HG02981 (cell line): ENCODE measurements around the gene EIF4E1B.

Source experiments
- ATAC-seq: cut with Tn5 transposase; IDR thresholded peaks from one replicate; pipeline ENCODE4 v1.9.1; 2021; ENCODE audit warnings: mild to moderate bottlenecking, moderate library complexity; ENCODE audit not compliant: unreplicated experiment

Gene EIF4E1B

GRCh38 chr5:176625966-176626875, 4.3 kb upstream of the EIF4E1B start:
- no peak for ATAC-seq

DNA sequence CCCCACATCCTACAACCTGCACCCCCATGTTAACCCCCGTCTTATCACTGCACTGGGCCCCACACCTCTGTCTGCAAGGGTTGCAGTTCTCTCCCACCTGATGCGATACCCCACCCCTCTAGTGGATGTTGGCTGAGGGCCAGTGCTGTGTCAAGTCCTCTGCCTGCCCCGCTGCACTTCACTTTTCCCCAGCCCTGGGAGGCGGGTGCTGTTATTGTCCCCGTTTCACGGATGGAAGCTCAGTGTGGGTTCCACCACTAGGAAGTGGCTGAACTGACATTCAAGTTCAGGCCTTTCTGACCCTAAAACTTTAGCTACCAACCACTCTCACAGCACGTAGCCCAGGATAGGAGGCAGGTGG, 3.6 kb upstream of the EIF4E1B start:
- no peak for ATAC-seq

GRCh38 chr5:176627582-176627981, 2.9 kb upstream of the EIF4E1B start:
- ATAC-seq, result no peak

GRCh38 chr5:176628406-176629228, 1.9 kb upstream of the EIF4E1B start:
- ATAC-seq, result no peak

DNA sequence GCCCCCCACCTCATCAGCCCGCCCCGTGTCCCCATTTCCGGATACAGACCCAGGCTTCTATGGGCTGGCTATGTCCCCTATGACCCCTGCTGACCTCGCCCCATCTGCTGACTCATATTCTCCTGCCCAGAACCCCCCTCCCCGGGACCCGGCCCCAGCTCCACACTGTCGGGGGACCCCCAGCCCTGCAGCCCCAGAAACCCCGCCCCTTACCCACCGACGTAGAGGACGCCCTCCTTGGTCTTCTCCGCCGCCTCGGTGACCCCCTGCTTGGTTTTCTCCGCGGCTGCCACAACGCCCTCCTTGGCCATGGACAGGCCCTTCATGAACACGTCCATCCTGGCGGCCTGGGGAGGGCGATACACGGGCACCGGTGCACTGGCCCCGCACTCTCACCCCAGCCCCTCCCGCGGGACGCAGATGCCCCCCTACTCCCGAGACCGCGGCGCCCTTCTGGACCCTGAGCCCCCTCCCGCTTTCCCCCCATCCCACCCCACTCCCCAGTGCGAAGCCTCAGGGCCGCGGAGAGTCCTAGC, 1.1 kb upstream of the EIF4E1B start:
- ATAC-seq, result no peak

DNA sequence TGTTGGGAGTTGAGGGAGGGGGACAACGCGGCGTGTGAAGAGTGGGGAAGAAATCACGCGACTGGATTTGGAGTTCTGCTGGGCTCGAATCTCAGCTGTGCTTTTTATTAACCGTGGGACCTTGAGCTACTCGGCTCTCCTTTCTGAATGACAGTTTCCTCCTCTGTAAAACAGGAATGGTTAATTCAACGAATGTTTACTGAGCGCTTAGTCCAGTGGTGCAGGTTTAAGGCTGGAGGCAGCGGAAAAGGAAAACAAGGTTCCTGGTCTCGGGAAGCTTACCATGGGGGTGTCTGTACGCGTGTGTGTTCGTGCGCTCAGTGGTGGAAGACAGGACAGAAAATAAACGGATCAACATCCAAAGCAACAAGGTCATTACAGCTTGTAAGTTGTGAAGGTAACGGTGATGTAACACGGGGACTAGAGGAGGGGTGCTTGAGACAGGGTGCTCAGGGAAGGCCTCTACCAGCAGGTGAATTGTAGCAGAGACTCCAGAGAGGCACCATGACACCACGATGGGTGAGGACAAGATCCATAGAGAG, 277 bp downstream of the EIF4E1B start:
- no peak for ATAC-seq

DNA sequence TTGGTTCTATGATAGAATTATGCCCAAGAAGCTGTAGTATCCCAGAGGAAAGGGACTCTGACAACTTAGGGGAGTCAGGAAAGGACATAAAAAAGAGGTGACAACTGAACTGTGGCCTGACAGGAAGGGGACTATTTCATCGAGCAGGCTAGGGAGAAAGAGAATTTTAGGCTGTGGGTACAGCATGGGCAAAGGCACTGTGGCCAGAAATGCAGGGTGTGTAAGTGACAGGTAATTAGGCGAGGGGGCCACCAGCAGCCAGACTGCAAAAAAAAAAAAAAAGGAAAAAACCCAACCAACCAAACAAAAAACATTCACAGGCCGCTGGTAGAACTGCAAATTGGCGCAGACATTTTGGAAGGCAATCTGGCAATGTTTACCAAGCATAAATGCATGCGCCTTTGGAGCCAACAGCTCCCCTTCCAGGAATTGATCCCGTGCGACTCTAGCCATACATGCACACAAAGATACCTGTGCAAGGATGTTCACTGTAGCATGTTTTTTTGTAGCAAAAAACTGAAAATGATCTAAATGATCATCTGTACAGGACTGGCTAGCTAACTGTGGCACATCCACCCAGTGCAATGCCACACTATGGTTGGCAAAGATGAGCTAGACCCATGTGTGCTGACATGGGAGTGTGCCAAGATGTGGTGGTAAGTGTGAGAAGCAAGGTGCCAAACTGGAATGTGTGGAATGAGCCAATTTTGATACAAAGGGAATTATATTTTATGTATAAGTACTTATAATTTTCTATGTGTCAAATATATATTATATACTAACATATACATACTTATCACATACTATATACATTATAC, 1.1 kb downstream of the EIF4E1B start:
- ATAC-seq, result no peak

DNA sequence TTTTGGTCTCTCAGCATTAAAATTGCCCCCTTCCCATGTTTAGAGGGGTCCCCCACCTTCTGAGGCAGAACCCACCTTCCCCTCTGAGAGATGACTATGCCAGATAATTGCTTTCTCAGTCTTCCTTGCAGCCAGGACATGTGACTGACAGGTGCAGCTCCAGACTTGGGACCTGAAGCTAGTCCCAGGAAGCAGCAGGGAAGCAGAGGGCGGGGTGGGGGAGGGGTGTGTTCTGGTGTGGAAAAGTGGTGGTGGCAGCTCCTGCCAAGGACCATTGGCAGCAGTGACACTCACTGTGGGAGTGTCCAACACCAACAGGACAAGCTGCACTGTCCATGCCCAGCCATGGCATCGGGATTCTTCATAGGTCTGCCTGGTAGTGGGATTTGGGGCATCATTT, 2.3 kb downstream of the EIF4E1B start:
- ATAC-seq, result no peak

DNA sequence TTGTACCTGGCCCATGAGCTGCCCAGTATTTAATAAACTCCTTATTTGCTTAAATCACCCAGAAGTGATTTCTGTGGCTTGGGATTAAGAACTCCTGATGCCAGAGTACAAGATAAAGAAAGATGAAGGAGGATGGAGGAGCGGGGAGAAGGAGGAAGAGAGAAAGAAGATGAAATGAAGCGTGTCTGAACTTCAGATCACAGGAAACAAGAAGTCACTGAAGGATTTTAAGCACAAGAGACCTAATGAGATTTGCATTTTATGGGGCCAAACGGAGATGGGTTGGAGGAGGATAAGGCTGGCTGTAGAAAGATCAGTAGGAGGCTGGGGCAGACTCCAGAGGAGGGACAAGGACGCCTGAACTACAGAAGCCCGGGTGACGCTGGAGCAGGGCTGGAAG, 3.1 kb downstream of the EIF4E1B start:
- no peak for ATAC-seq

DNA sequence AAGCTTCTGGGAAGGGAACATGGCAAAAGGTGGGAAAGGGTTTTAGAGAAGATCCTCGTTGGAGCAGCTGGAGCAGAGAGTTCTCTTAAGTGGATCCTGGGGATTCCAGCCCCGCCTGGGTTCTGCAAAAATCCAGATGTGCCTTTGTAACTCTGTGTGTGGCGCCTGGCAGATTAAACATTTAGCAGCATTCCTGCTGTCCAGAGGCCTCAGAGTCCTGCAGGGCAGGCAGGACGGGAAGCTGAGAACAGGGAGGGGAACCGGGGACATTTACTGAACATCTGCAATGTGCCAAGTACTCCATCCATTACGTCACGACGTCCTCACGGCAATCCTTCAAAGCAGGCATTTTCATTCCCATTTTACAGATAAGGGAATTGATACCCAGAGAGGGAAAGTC, 6.0 kb downstream of the EIF4E1B start:
- ATAC-seq, result no peak

GRCh38 chr5:176637556-176637955, 7.1 kb downstream of the EIF4E1B start:
- no peak for ATAC-seq

GRCh38 chr5:176638437-176638836, 8.0 kb downstream of the EIF4E1B start:
- ATAC-seq, result no peak

- no peak for ATAC-seq
Measured at GRCh38 chr5:176639208-176639607, 8.7 kb downstream of the EIF4E1B start.

DNA sequence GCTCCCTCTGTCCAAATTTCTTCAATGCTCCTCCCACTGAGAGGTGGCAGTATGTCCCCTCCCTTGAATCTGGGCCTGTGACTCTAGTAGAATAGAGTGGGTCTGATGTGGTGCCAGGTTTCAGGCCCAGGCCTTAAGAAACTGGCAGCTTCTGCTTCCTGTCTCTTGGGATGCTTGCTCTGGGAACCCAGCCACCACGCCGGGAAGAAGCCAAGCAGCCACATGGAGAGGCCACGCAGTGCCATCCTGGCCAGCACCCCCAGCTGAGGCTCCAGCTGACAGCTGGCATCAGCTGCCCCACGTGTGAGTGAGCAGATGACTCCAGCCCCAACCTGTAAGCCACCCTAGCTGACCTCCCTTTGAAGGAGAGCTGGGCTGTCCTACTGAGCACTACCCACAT, 9.5 kb downstream of the EIF4E1B start:
- ATAC-seq, result no peak

DNA sequence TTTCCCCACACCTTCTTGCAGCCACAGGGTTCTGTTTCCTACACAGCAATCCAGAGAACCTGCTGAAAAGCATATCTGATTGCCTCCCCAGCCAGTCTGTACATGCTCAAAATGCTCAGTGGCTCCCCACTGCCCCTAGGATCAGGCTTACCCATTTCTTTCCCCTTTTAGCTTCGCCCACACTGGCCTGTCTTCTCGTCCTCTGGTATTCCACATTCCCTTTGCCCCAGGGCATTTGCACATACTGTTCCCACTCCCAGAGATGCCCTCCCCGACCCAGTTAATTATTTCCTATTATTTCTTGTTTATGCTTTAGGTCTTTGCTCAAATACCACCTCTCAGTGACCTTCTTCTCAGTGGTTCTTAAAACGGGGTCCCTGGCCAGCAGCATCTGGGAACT, 10.1 kb downstream of the EIF4E1B start:
- no peak for ATAC-seq

DNA sequence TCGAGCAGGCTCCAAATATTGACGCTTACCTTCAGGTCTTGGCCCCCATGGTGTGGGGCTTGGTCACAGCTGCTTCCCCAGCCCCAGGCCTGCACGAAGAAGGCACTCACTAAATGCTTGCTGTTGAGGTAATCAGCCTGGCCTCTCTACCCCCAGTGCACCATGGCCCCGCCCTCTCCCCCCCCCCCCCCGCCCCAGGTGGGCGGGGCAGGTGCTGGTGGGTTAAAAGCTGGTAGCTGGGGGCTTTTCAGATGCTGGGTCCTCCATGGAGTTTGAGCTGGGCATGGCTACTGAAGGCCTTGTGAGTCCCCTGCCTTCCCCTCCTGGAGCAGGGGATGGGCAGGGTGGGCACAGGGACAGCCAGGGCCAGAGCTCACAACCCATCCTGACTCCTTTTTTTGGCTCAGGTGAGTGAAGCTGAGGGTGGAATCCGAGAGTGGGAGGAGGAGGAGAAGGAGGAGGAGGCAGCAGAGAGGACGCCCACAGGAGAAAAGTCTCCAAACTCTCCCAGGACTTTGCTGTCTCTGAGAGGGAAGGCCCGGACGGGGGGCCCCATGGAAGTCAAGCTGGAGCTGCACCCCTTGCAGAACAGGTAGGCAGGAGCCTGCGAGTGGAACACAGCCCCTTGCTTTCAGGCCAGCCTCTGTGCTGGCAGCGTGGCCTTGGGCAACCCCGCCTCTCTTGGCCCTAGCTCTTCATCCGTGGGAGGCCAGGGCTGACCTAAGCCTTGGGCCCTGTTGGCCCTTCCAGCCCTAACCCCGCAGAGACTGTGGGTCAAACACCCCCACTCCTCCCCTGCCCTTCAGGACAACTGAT, 12.4 kb downstream of the EIF4E1B start:
- no peak for ATAC-seq

GRCh38 chr5:176643491-176644219, 13.2 kb downstream of the EIF4E1B start:
- ATAC-seq, result no peak

DNA sequence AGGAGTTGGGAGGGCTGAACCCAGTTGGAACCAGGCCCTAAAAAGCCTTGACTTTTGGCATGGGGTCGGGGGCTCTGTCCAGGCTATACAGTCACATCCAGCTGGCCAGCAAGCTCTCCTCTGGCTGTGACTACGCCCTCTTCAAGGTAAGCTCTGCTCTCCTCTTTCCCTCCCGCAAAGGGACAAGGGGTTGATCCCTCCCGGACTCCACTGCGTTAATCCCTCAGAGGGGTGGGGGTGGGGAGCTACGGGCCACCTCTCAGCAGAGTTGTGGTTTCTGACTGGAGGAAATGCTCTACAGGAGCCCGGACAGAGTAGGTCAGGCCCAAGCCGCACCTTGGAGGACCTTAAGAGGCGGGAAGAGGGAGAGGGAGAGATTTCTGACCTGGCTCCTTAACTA, 13.8 kb downstream of the EIF4E1B start:
- no peak for ATAC-seq
